ENCODE results near the gene FOXP1. TPM values are rescaled to one million over a fixed set of nuclear protein-coding genes. Genes with fewer than 3 reads are reported as not detected.

Gene FOXP1
- polyA plus RNA-seq, 1 donor (not counting 4 experiments of a cell fraction or from before 2014, with no cell fraction given): 14.6 TPM

DNA sequence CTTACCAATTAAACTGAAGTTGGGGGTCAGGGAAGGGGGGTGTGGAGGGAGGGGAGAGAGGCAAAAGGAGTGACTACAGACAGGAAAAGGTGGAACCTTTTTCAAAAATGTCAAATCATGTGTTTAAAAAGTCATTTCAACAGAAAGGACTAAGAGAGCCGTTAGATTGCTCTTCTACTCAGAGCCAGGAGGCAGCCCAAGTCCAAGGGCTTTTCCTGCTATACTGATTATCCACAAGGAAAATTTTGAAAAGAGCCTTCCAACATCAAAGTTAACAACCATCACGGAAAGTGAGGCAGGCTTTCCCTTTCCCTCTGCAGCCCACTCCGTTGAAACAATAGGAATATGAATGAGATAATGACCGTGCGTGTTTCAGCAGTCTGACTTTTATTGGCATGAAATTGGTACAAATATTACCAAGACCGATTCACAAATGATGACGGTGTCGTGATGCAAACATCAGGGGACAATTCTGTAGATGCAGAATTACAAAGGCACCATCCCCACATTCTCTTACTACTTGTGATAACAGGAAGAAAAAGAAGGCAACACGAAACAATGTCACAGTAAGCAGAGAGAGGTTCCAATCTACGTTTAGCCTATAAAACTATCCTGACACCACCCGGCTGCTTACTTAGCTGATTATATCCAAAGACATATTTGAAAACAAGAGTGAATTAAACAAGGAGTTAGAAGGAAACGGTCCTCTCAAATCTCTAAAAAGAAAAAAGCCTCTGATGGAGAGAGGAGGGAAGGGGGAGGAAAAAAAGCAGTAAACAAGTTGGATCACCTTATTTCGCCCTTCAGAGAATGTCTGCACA lies 453.7 kb downstream of the FOXP1 start:
- H3K4me1 ChIP-seq (ENCODE audit: control insufficient read depth, extremely low read depth, insufficient read depth, low read length): peaks cover 13% of the 10 kb centered on the region
- H3K9me3 ChIP-seq (ENCODE audit: control insufficient read depth, low read depth, low read length): no peaks in the 10 kb centered on the region
- dilution Hi-C loops (cut with MboI; ENCODE audit: extremely low pct_ligation_motif_present, low sequenced_read_pairs): no loop called here
- FAIRE-seq (peak; percentile 43), DNase-seq (ENCODE audit: low read depth, low spot score) (no peak)
- H3K4me3 ChIP-seq (ENCODE audit: control insufficient read depth in 2 of 3, extremely low read depth in 1 of 3, insufficient read depth in 2 of 3, low read depth in 1 of 3, low read length in 3 of 3): peak overlapping the region; percentile 23 to 66 (median 34)
- peak overlapping the region; percentile 97 for H3K4me2 ChIP-seq (ENCODE audit: control insufficient read depth, extremely low read depth, insufficient read depth, low read depth, low read length)
- no peaks in the 10 kb centered on the region for H3K36me3 ChIP-seq (ENCODE audit: control insufficient read depth in 2 of 2, extremely low read depth in 1 of 2, insufficient read depth in 2 of 2, low read length in 2 of 2)
- no peaks in the 10 kb centered on the region for H4K20me1 ChIP-seq (ENCODE audit: control insufficient read depth, extremely low read depth, insufficient read depth, low read length)
- no peaks in the 10 kb centered on the region for H3K79me2 ChIP-seq (ENCODE audit: control insufficient read depth, insufficient read depth, low read length)
- no peak for TF ChIP-seq CTCF (optimal IDR thresholded peaks at IDR 0.05 in 1 of 3, IDR thresholded peaks at IDR 0.05 in 1 of 3, conservative IDR thresholded peaks at IDR 0.05 in 1 of 3; ENCODE audit: extremely low read depth in 1 of 3, insufficient read depth in 2 of 3, low read length in 3 of 3)
- TF ChIP-seq EZH2 (IDR thresholded peaks at IDR 0.05; ENCODE audit: low read length): no peak
- no peaks in the 10 kb centered on the region for H3K27me3 ChIP-seq (ENCODE audit: control insufficient read depth, extremely low read depth, insufficient read depth, low read length)
- no peaks in the 10 kb centered on the region for H3K9me1 ChIP-seq (ENCODE audit: control insufficient read depth, extremely low read depth, insufficient read depth, low read length)
- no peak overlapping the region for H3K27ac ChIP-seq (ENCODE audit: control insufficient read depth, insufficient read depth, low read length)
- peak overlapping the region; percentile 71 for H2AFZ ChIP-seq (ENCODE audit: control insufficient read depth, low read length)
- peak overlapping the region; percentile 45 for H3K9ac ChIP-seq (ENCODE audit: control insufficient read depth, extremely low read depth, insufficient read depth, low read length)

- Histone ChIP-seq H3K27ac (ENCODE audit: control insufficient read depth, insufficient read depth, low read length) (no peak overlapping the region), H2AFZ (ENCODE audit: control insufficient read depth, low read length) (no peak overlapping the region), H3K4me2 (ENCODE audit: control insufficient read depth, extremely low read depth, insufficient read depth, low read depth, low read length) (no peak overlapping the region), H3K79me2 (ENCODE audit: control insufficient read depth, insufficient read depth, low read length) (no peaks in the 10 kb centered on the region), H3K4me3 (ENCODE audit: control insufficient read depth in 2 of 3, extremely low read depth in 1 of 3, insufficient read depth in 2 of 3, low read depth in 1 of 3, low read length in 3 of 3) (no peak overlapping the region), H3K4me1 (ENCODE audit: control insufficient read depth, extremely low read depth, insufficient read depth, low read length) (peaks cover 13% of the 10 kb centered on the region), H3K9ac (ENCODE audit: control insufficient read depth, extremely low read depth, insufficient read depth, low read length) (no peak overlapping the region), H4K20me1 (ENCODE audit: control insufficient read depth, extremely low read depth, insufficient read depth, low read length) (no peaks in the 10 kb centered on the region), H3K36me3 (ENCODE audit: control insufficient read depth in 2 of 2, extremely low read depth in 1 of 2, insufficient read depth in 2 of 2, low read length in 2 of 2) (no peaks in the 10 kb centered on the region), H3K27me3 (ENCODE audit: control insufficient read depth, extremely low read depth, insufficient read depth, low read length) (no peaks in the 10 kb centered on the region), H3K9me3 (ENCODE audit: control insufficient read depth, low read depth, low read length) (no peaks in the 10 kb centered on the region), H3K9me1 (ENCODE audit: control insufficient read depth, extremely low read depth, insufficient read depth, low read length) (no peaks in the 10 kb centered on the region)
- no peak for FAIRE-seq
- no peak for DNase-seq (ENCODE audit: low read depth, low spot score)
- no peak for TF ChIP-seq CTCF (optimal IDR thresholded peaks at IDR 0.05 in 1 of 3, IDR thresholded peaks at IDR 0.05 in 1 of 3, conservative IDR thresholded peaks at IDR 0.05 in 1 of 3; ENCODE audit: extremely low read depth in 1 of 3, insufficient read depth in 2 of 3, low read length in 3 of 3)
- no peak for TF ChIP-seq EZH2 (IDR thresholded peaks at IDR 0.05; ENCODE audit: low read length)
- dilution Hi-C loops (cut with MboI; ENCODE audit: extremely low pct_ligation_motif_present, low sequenced_read_pairs): no loop called here
Measured at GRCh38 chr3:71128961-71129360, 454.6 kb downstream of the FOXP1 start.

All from keratinocyte (primary cell).